GM23338 (cell line): ENCODE data around the gene P4HA1. TPM values are rescaled to one million over a fixed set of nuclear protein-coding genes. Genes with fewer than 3 reads are reported as not detected.

Experiments
- ATAC-seq: fragments of 200-7000 bp; cut with Tn5 transposase; 3 replicates; pipeline ENCODE4 v1.9.1; 2020
- DNase-seq: peaks from one replicate; pipeline ENCODE4 v3.0.0-alpha.2; 2015; ENCODE audit warnings: low spot score
- H2AFZ ChIP-seq: fragments of 200-600 bp; sonication (generic); 2 replicates; pipeline ENCODE4 v1.8.0; 2016; ENCODE audit warnings: antibody characterized with exemption, mild to moderate bottlenecking, moderate library complexity
- H3F3A ChIP-seq: fragments of 200-600 bp; sonication (generic); replicated peaks from 2 replicates; pipeline ENCODE4 v1.8.0; 2017; ENCODE audit warnings: antibody characterized with exemption, mixed run types, low read depth
- H3K27ac ChIP-seq: fragments of 200-600 bp; sonication (generic); 2 replicates; pipeline ENCODE4 v1.6.1; 2016; ENCODE audit warnings: low read depth
- H3K27me3 ChIP-seq: fragments of 200-600 bp; sonication (generic); 2 replicates; pipeline ENCODE4 v1.8.0; 2016; ENCODE audit warnings: mild to moderate bottlenecking, mixed run types, moderate library complexity; ENCODE audit not compliant: insufficient read depth
- H3K36me3 ChIP-seq: fragments of 200-600 bp; sonication (generic); 2 replicates; pipeline ENCODE4 v1.8.0; 2016; ENCODE audit warnings: mild to moderate bottlenecking; ENCODE audit not compliant: insufficient read depth
- H3K4me1 ChIP-seq: fragments of 200-600 bp; sonication (generic); 2 replicates; pipeline ENCODE4 v1.8.0; 2016; ENCODE audit warnings: mild to moderate bottlenecking, moderate library complexity; ENCODE audit not compliant: insufficient read depth
- H3K4me2 ChIP-seq: fragments of 200-600 bp; sonication (generic); 2 replicates; pipeline ENCODE4 v1.7.1; 2017; ENCODE audit warnings: mixed run types
- H3K4me3 ChIP-seq: fragments of 200-600 bp; sonication (generic); 2 replicates; pipeline ENCODE4 v1.6.1; 2016; ENCODE audit warnings: mixed run types
- H3K79me2 ChIP-seq: fragments of 200-600 bp; sonication (generic); replicated peaks from 2 replicates; pipeline ENCODE4 v1.8.0; 2017; ENCODE audit warnings: mild to moderate bottlenecking; ENCODE audit not compliant: insufficient read depth
- H3K9me2 ChIP-seq: fragments of 200-600 bp; sonication (generic); 2 replicates; pipeline ENCODE4 v1.8.0; 2017; ENCODE audit not compliant: insufficient read depth
- H4K20me1 ChIP-seq: fragments of 200-600 bp; sonication (generic); replicated peaks from 2 replicates; pipeline ENCODE4 v1.8.0; 2017; ENCODE audit warnings: mild to moderate bottlenecking; ENCODE audit not compliant: insufficient read depth
- H3K27ac Mint-ChIP-seq: 2 replicates; pipeline ENCODE4 v1.8.0; 2020; ENCODE audit warnings: inconsistent platforms, mild to moderate bottlenecking, moderate library complexity, mixed read lengths
- H3K27me3 Mint-ChIP-seq: 3 replicates; pipeline ENCODE4 v1.8.0; 2022; ENCODE audit warnings: low read depth, mild to moderate bottlenecking, moderate library complexity, mixed read lengths, inconsistent platforms; ENCODE audit not compliant: insufficient read depth, poor library complexity
- H3K36me3 Mint-ChIP-seq: 3 replicates; pipeline ENCODE4 v1.8.0; 2021; ENCODE audit warnings: low read depth, mild to moderate bottlenecking, inconsistent platforms, moderate library complexity, mixed read lengths
- H3K4me1 Mint-ChIP-seq: 3 replicates; pipeline ENCODE4 v1.8.0; 2020; ENCODE audit warnings: mild to moderate bottlenecking, inconsistent platforms, mixed read lengths
- H3K4me3 Mint-ChIP-seq: 3 replicates; pipeline ENCODE4 v1.8.0; 2021; ENCODE audit warnings: moderate library complexity, mild to moderate bottlenecking, inconsistent platforms, mixed read lengths
- H3K9me3 Mint-ChIP-seq: 3 replicates; pipeline ENCODE4 v1.8.0; 2020; ENCODE audit warnings: moderate library complexity, mild to moderate bottlenecking, inconsistent platforms, mixed read lengths
- CREB1 ChIP-seq: fragments of 250-450 bp; sonication (Bioruptor Pico); IDR thresholded peaks from 2 replicates; pipeline ENCODE4 v1.5.0; 2020; ENCODE audit warnings: low read depth, mild to moderate bottlenecking, moderate library complexity
- EZH2 ChIP-seq: fragments of 200-600 bp; sonication (generic); IDR thresholded peaks from one replicate; pipeline ENCODE4 v1.8.0; 2017; ENCODE audit warnings: antibody characterized with exemption, mild to moderate bottlenecking, low read depth; ENCODE audit not compliant: unreplicated experiment
- EZH2phosphoT487 ChIP-seq: fragments of 200-600 bp; sonication (generic); IDR thresholded peaks from one replicate; pipeline ENCODE4 v1.8.1; 2018; ENCODE audit warnings: antibody characterized with exemption; ENCODE audit not compliant: unreplicated experiment
- JUNB ChIP-seq: IDR thresholded peaks from one replicate; pipeline ENCODE4 v1.6.1; 2016; ENCODE audit warnings: antibody characterized with exemption; ENCODE audit not compliant: unreplicated experiment
- NANOG ChIP-seq: IDR thresholded peaks from 2 replicates; pipeline ENCODE4 v1.6.1; 2016; ENCODE audit warnings: antibody characterized with exemption, borderline replicate concordance
- STAT1 ChIP-seq: IDR thresholded peaks from one replicate; pipeline ENCODE4 v1.6.1; 2016; ENCODE audit warnings: antibody characterized with exemption; ENCODE audit not compliant: unreplicated experiment
- ZNF114 ChIP-seq: fragments of 250-450 bp; sonication (Bioruptor Pico); IDR thresholded peaks from 2 replicates; pipeline ENCODE4 v1.5.0; 2020; ENCODE audit warnings: mild to moderate bottlenecking, moderate library complexity
- ZNF331 ChIP-seq: fragments of 250-450 bp; sonication (Bioruptor Pico); IDR thresholded peaks from 2 replicates; pipeline ENCODE4 v1.5.0; 2020; ENCODE audit warnings: low read depth, mild to moderate bottlenecking, moderate library complexity
- polyA plus RNA-seq: library from polyadenylated mRNA; unstranded; fragments of >200 nt; fragmentation: Nextera tagmentation; extraction: Ambion mirVana; gene quantifications from 2 replicates; pipeline ENCODE4 v1.2.1, GENCODE V29; 2016
- total RNA-seq: library from RNA; depleted of rRNA; stranded (reverse); fragments of >200 nt; shearing (Covaris generic); gene quantifications from 2 replicates; pipeline ENCODE4 v1.2.3, GENCODE V29; 2014
- TF ChIP-seq, protein P1 (sequence below): fragments of 250-450 bp; sonication (Bioruptor Pico); IDR thresholded peaks from 2 replicates; pipeline ENCODE4 v1.5.0; 2020; ENCODE audit warnings: mild to moderate bottlenecking, moderate library complexity
- TF ChIP-seq, protein P2 (sequence below): IDR thresholded peaks from one replicate; pipeline ENCODE4 v1.6.1; 2018; ENCODE audit warnings: antibody characterized with exemption; ENCODE audit not compliant: unreplicated experiment
- TF ChIP-seq, protein P3 (sequence below), 2 experiments: fragments of 200-600 bp in 1 of 2; sonication (generic) in 1 of 2; conservative IDR thresholded peaks; 2 replicates each; pipeline versions ENCODE4 v1.5.1 to v1.6.1; 2016 to 2017; ENCODE audit warnings: antibody characterized with exemption in 2 of 2, low read depth in 2 of 2, mild to moderate bottlenecking in 2 of 2, moderate library complexity in 1 of 2

Gene P4HA1
- total and polyA plus RNA-seq, 2 experiments from 2014 or later, result 26.4 to 27.1 TPM

DNA sequence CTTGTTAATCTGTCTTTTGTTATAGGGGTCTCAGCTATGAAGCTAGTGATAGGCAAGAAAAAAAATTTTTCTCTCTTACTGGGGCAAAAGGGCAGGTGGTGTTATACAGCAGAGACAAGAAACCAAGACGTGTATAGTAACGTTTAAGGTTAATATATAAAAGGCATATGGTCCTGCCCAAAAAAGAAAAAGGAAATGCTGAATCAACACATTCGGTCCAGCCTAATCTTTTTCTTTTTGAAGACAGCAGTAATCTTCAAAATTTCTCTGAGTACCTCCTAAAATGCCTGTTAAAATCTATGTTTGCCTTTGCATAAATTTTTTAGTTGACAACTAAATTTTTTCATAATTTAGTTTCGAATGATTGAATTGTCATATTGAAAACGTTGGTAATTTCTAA, 54.5 kb downstream of the P4HA1 start (continued):
- TF ChIP-seq, protein P1, sequence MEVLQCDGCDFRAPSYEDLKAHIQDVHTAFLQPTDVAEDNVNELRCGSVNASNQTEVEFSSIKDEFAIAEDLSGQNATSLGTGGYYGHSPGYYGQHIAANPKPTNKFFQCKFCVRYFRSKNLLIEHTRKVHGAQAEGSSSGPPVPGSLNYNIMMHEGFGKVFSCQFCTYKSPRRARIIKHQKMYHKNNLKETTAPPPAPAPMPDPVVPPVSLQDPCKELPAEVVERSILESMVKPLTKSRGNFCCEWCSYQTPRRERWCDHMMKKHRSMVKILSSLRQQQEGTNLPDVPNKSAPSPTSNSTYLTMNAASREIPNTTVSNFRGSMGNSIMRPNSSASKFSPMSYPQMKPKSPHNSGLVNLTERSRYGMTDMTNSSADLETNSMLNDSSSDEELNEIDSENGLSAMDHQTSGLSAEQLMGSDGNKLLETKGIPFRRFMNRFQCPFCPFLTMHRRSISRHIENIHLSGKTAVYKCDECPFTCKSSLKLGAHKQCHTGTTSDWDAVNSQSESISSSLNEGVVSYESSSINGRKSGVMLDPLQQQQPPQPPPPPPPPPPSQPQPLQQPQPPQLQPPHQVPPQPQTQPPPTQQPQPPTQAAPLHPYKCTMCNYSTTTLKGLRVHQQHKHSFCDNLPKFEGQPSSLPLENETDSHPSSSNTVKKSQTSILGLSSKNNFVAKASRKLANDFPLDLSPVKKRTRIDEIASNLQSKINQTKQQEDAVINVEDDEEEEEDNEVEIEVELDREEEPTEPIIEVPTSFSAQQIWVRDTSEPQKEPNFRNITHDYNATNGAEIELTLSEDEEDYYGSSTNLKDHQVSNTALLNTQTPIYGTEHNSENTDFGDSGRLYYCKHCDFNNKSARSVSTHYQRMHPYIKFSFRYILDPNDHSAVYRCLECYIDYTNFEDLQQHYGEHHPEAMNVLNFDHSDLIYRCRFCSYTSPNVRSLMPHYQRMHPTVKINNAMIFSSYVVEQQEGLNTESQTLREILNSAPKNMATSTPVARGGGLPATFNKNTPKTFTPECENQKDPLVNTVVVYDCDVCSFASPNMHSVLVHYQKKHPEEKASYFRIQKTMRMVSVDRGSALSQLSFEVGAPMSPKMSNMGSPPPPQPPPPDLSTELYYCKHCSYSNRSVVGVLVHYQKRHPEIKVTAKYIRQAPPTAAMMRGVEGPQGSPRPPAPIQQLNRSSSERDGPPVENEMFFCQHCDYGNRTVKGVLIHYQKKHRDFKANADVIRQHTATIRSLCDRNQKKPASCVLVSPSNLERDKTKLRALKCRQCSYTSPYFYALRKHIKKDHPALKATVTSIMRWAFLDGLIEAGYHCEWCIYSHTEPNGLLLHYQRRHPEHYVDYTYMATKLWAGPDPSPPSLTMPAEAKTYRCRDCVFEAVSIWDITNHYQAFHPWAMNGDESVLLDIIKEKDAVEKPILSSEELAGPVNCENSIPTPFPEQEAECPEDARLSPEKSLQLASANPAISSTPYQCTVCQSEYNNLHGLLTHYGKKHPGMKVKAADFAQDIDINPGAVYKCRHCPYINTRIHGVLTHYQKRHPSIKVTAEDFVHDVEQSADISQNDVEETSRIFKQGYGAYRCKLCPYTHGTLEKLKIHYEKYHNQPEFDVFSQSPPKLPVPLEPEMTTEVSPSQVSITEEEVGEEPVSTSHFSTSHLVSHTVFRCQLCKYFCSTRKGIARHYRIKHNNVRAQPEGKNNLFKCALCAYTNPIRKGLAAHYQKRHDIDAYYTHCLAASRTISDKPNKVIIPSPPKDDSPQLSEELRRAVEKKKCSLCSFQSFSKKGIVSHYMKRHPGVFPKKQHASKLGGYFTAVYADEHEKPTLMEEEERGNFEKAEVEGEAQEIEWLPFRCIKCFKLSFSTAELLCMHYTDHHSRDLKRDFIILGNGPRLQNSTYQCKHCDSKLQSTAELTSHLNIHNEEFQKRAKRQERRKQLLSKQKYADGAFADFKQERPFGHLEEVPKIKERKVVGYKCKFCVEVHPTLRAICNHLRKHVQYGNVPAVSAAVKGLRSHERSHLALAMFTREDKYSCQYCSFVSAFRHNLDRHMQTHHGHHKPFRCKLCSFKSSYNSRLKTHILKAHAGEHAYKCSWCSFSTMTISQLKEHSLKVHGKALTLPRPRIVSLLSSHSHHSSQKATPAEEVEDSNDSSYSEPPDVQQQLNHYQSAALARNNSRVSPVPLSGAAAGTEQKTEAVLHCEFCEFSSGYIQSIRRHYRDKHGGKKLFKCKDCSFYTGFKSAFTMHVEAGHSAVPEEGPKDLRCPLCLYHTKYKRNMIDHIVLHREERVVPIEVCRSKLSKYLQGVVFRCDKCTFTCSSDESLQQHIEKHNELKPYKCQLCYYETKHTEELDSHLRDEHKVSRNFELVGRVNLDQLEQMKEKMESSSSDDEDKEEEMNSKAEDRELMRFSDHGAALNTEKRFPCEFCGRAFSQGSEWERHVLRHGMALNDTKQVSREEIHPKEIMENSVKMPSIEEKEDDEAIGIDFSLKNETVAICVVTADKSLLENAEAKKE (CRISPR knock-in tag), result no peak
- TF ChIP-seq ZNF114 (CRISPR knock-in tag), result no peak
- no peak for TF ChIP-seq EZH2phosphoT487
- TF ChIP-seq STAT1, result no peak
- TF ChIP-seq CREB1 (CRISPR knock-in tag), result no peak
- no peak for TF ChIP-seq EZH2
- no peak for TF ChIP-seq ZNF331

DNA sequence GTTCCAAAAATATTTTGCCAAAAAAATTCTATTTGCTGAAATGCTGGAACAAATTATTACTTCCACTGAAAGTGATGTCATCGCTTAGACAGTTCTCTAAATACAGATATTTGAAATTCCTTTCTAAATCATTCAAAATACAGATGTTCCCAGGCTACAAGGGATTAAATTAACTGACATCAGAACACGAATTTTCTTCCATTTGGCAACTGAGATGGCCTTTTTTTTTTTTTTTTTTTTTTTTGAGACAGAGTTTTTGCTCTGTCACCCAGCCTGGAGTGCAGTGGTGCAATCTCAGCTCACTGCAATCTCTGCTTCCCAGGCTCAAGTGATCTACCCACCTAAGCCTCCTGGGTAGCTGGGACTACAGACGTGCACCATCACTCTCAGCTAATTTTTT, 57.0 kb downstream of the P4HA1 start:
- H3K27me3 Mint-ChIP-seq, result no peaks in the 10 kb centered on the region
- TF ChIP-seq JUNB (no peak), CREB1 (CRISPR knock-in tag) (no peak), NANOG (no peak), STAT1 (no peak), ZNF114 (CRISPR knock-in tag) (no peak)
- TF ChIP-seq, protein P2, sequence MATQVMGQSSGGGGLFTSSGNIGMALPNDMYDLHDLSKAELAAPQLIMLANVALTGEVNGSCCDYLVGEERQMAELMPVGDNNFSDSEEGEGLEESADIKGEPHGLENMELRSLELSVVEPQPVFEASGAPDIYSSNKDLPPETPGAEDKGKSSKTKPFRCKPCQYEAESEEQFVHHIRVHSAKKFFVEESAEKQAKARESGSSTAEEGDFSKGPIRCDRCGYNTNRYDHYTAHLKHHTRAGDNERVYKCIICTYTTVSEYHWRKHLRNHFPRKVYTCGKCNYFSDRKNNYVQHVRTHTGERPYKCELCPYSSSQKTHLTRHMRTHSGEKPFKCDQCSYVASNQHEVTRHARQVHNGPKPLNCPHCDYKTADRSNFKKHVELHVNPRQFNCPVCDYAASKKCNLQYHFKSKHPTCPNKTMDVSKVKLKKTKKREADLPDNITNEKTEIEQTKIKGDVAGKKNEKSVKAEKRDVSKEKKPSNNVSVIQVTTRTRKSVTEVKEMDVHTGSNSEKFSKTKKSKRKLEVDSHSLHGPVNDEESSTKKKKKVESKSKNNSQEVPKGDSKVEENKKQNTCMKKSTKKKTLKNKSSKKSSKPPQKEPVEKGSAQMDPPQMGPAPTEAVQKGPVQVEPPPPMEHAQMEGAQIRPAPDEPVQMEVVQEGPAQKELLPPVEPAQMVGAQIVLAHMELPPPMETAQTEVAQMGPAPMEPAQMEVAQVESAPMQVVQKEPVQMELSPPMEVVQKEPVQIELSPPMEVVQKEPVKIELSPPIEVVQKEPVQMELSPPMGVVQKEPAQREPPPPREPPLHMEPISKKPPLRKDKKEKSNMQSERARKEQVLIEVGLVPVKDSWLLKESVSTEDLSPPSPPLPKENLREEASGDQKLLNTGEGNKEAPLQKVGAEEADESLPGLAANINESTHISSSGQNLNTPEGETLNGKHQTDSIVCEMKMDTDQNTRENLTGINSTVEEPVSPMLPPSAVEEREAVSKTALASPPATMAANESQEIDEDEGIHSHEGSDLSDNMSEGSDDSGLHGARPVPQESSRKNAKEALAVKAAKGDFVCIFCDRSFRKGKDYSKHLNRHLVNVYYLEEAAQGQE, result no peak
- TF ChIP-seq, protein P3, sequence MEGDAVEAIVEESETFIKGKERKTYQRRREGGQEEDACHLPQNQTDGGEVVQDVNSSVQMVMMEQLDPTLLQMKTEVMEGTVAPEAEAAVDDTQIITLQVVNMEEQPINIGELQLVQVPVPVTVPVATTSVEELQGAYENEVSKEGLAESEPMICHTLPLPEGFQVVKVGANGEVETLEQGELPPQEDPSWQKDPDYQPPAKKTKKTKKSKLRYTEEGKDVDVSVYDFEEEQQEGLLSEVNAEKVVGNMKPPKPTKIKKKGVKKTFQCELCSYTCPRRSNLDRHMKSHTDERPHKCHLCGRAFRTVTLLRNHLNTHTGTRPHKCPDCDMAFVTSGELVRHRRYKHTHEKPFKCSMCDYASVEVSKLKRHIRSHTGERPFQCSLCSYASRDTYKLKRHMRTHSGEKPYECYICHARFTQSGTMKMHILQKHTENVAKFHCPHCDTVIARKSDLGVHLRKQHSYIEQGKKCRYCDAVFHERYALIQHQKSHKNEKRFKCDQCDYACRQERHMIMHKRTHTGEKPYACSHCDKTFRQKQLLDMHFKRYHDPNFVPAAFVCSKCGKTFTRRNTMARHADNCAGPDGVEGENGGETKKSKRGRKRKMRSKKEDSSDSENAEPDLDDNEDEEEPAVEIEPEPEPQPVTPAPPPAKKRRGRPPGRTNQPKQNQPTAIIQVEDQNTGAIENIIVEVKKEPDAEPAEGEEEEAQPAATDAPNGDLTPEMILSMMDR (conservative IDR thresholded peaks at IDR 0.05; ENCODE audit: low read depth in 2 of 2), result no peak

More for the DNA sequence above, 57.0 kb downstream of the P4HA1 start:
- Mint-ChIP-seq H3K27ac (no peak overlapping the region), H3K9me3 (no peaks in the 10 kb centered on the region), H3K36me3 (peaks cover 2% of the 10 kb centered on the region; the same call in 1 of the 3 replicates), H3K4me3 (no peak overlapping the region), H3K4me1 (peaks cover 16% of the 10 kb centered on the region)
- no peaks in the 10 kb centered on the region for H3K36me3 ChIP-seq
- no peaks in the 10 kb centered on the region for H4K20me1 ChIP-seq
- no peaks in the 10 kb centered on the region for H3F3A ChIP-seq
- H3K27ac ChIP-seq, result no peak overlapping the region
- ATAC-seq (no peak), DNase-seq (no peak)
- H2AFZ ChIP-seq, result no peak overlapping the region
- no peak overlapping the region for H3K4me3 ChIP-seq
- no peaks in the 10 kb centered on the region for H3K79me2 ChIP-seq
- H3K4me2 ChIP-seq, result no peak overlapping the region
- no peaks in the 10 kb centered on the region for H3K27me3 ChIP-seq
- peaks cover 16% of the 10 kb centered on the region for H3K4me1 ChIP-seq
- H3K9me2 ChIP-seq, result no peaks in the 10 kb centered on the region
